ENCODE data around the gene DBX2.
"Not testable (repeated sequence)": the region's sequence is repeated elsewhere in the genome, so short reads cannot be mapped to it uniquely, and the experiment has no call there.

The DBX2 gene

GRCh38 chr12:45010059-45010458, 40.8 kb downstream of the DBX2 start:
- no peak for DNase-seq (ENCODE audit: low read depth in 3 of 3)

GRCh38 chr12:45008211-45008610, 42.7 kb downstream of the DBX2 start:
- no peak for DNase-seq (ENCODE audit: low read depth in 3 of 3)

GRCh38 chr12:44999355-44999754, 51.5 kb downstream of the DBX2 start:
- DNase-seq (ENCODE audit: low read depth in 3 of 3): no peak

GRCh38 chr12:44993161-44993560, 57.7 kb downstream of the DBX2 start:
- DNase-seq (ENCODE audit: low read depth in 3 of 3): no peak

GRCh38 chr12:44984863-44985262, 66.0 kb downstream of the DBX2 start:
- DNase-seq (ENCODE audit: low read depth in 3 of 3): not testable (repeated sequence)

GRCh38 chr12:44979918-44980317, 71.0 kb downstream of the DBX2 start:
- DNase-seq (ENCODE audit: low read depth in 3 of 3): no peak

GRCh38 chr12:44976246-44976645, 74.7 kb downstream of the DBX2 start:
- no peak for DNase-seq (ENCODE audit: low read depth in 3 of 3)

GRCh38 chr12:44972746-44973421, 78.0 kb downstream of the DBX2 start:
- DNase-seq (ENCODE audit: low read depth in 3 of 3): no peak

- DNase-seq (ENCODE audit: low read depth in 3 of 3): no peak
These were observed 81.9 kb downstream of the DBX2 start for GRCh38 chr12:44968965-44969364.

All from stimulated activated CD4-positive, alpha-beta T cell treated with anti-CD3 and anti-CD28 coated beads, TNF-alpha, amount 100 ng/mL, for 24 hours (primary cell).